Neural progenitor cell (in vitro differentiated cells): Measurements from ENCODE around the gene TMEM37. TPM values are rescaled to one million over a fixed set of nuclear protein-coding genes. Genes with fewer than 3 reads are reported as not detected.

ENCODE experiments used
- DNase-seq: peaks from one replicate; pipeline ENCODE4 v3.0.0-alpha.2; 2016; ENCODE audit warnings: low spot score
- H2AFZ ChIP-seq: fragments of 200-600 bp; sonication (generic); replicated peaks from 2 replicates; pipeline ENCODE4 v1.6.1; 2016; ENCODE audit warnings: antibody characterized with exemption
- H3F3A ChIP-seq: fragments of 200-600 bp; sonication (generic); 2 replicates; pipeline ENCODE4 v1.6.1; 2016; ENCODE audit warnings: antibody characterized with exemption, low read depth
- H3K27ac ChIP-seq: fragments of 200-600 bp; sonication (generic); 2 replicates; pipeline ENCODE4 v1.5.1; 2016; ENCODE audit warnings: mild to moderate bottlenecking
- H3K27me3 ChIP-seq: fragments of 200-600 bp; sonication (generic); 2 replicates; pipeline ENCODE4 v1.6.1; 2016; ENCODE audit warnings: mild to moderate bottlenecking, moderate library complexity
- H3K36me3 ChIP-seq: fragments of 200-600 bp; sonication (generic); 2 replicates; pipeline ENCODE4 v1.5.1; 2016
- H3K4me1 ChIP-seq: fragments of 200-600 bp; sonication (generic); 2 replicates; pipeline ENCODE4 v1.6.1; 2016; ENCODE audit warnings: mixed run types
- H3K4me2 ChIP-seq: fragments of 200-600 bp; sonication (generic); 2 replicates; pipeline ENCODE4 v1.6.1; 2016
- H3K4me3 ChIP-seq: fragments of 200-600 bp; sonication (generic); 2 replicates; pipeline ENCODE4 v1.5.1; 2016
- H3K79me2 ChIP-seq: fragments of 200-600 bp; sonication (generic); 2 replicates; pipeline ENCODE4 v1.6.1; 2016; ENCODE audit warnings: low read depth
- H3K9ac ChIP-seq: fragments of 200-600 bp; sonication (generic); 2 replicates; pipeline ENCODE4 v1.6.1; 2016
- H3K9me3 ChIP-seq: fragments of 200-600 bp; sonication (generic); 2 replicates; pipeline ENCODE4 v1.5.1; 2016; ENCODE audit warnings: low read depth
- H4K20me1 ChIP-seq: fragments of 200-600 bp; sonication (generic); 2 replicates; pipeline ENCODE4 v1.6.1; 2016; ENCODE audit warnings: low read depth
- H3K27ac Mint-ChIP-seq: 3 replicates; pipeline ENCODE4 v1.8.0; 2021; ENCODE audit warnings: mixed read lengths
- H3K27me3 Mint-ChIP-seq: 2 replicates; pipeline ENCODE4 v1.8.0; 2022; ENCODE audit warnings: low read depth, mild to moderate bottlenecking, inconsistent platforms, moderate library complexity, mixed read lengths; ENCODE audit not compliant: insufficient read depth
- H3K36me3 Mint-ChIP-seq: 3 replicates; pipeline ENCODE4 v1.8.0; 2021; ENCODE audit warnings: mixed read lengths
- H3K4me1 Mint-ChIP-seq: 3 replicates; pipeline ENCODE4 v1.8.0; 2021; ENCODE audit warnings: mixed read lengths
- H3K4me3 Mint-ChIP-seq: 3 replicates; pipeline ENCODE4 v1.8.0; 2021; ENCODE audit warnings: mild to moderate bottlenecking, moderate library complexity, mixed read lengths
- H3K9me3 Mint-ChIP-seq: 3 replicates; pipeline ENCODE4 v1.8.0; 2020; ENCODE audit warnings: mixed read lengths
- EZH2 ChIP-seq: fragments of 200-600 bp; sonication (generic); IDR thresholded peaks from 2 replicates; pipeline ENCODE4 v1.6.1; 2017; ENCODE audit warnings: antibody characterized with exemption, mild to moderate bottlenecking, moderate library complexity
- EZH2phosphoT487 ChIP-seq: fragments of 200-600 bp; sonication (generic); IDR thresholded peaks from 2 replicates; pipeline ENCODE4 v1.6.1; 2017; ENCODE audit warnings: antibody characterized with exemption
- total RNA-seq: library from RNA; depleted of rRNA; stranded (reverse); fragments of >200 nt; gene quantifications from 2 replicates; pipeline ENCODE4 v1.2.3, GENCODE V29; 2015; ENCODE audit warnings: low replicate concordance
- TF ChIP-seq, protein P1 (sequence below): fragments of 200-600 bp; sonication (generic); IDR thresholded peaks from 2 replicates; pipeline ENCODE4 v1.5.1; 2017; ENCODE audit warnings: antibody characterized with exemption, mild to moderate bottlenecking

TMEM37 gene
- total RNA-seq, 1 donor from 2014 or later, result 1.0 TPM

DNA sequence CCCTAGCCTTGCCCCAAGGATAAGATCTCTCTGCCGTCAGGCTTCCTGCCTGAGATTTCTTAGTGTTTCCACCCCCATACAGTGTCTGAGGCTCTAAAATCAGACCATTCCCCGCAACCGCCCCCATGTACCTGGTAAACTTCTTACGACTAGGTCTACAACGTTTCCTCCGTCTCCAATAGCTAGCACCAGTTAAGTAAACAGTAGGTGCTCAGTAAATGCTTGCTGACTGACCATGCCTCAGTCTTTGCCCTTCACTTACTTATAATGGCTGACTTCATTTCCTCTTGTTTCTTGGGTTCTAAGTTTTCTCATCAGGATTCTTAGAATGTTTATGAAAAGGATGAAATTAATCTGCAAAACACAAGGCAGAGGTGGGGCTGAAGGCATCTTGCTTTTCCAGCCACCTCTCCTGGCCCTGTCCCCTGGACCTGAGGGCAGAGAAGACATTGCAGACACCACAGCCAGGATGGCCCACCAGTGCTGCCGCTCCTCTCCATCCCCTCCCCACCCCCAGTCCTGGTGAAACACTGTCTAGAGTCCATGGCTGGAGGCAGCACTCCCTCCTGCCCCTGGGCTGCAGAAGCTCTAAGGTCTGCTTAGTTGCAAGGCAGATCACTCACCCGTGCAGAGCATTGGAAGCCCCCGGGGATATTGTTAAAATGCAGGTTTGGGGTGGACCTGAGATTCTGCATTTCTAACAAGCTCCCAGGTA is 16.9 kb downstream of the TMEM37 start:
- Histone ChIP-seq H3K9me3 (no peaks in the 10 kb centered on the region), H3K36me3 (no peaks in the 10 kb centered on the region), H3K4me1 (peaks cover 17% of the 10 kb centered on the region), H3K4me2 (peak overlapping the region; percentile 28), H3K27ac (no peak overlapping the region), H2AFZ (no peak overlapping the region), H3F3A (peaks cover 8% of the 10 kb centered on the region), H4K20me1 (no peaks in the 10 kb centered on the region), H3K27me3 (no peaks in the 10 kb centered on the region), H3K4me3 (no peak overlapping the region), H3K9ac (no peak overlapping the region), H3K79me2 (no peaks in the 10 kb centered on the region)
- no peaks in the 10 kb centered on the region for H3K9me3 Mint-ChIP-seq
- no peak overlapping the region for H3K27ac Mint-ChIP-seq
- TF ChIP-seq, protein P1, sequence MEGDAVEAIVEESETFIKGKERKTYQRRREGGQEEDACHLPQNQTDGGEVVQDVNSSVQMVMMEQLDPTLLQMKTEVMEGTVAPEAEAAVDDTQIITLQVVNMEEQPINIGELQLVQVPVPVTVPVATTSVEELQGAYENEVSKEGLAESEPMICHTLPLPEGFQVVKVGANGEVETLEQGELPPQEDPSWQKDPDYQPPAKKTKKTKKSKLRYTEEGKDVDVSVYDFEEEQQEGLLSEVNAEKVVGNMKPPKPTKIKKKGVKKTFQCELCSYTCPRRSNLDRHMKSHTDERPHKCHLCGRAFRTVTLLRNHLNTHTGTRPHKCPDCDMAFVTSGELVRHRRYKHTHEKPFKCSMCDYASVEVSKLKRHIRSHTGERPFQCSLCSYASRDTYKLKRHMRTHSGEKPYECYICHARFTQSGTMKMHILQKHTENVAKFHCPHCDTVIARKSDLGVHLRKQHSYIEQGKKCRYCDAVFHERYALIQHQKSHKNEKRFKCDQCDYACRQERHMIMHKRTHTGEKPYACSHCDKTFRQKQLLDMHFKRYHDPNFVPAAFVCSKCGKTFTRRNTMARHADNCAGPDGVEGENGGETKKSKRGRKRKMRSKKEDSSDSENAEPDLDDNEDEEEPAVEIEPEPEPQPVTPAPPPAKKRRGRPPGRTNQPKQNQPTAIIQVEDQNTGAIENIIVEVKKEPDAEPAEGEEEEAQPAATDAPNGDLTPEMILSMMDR, result no peak
- TF ChIP-seq EZH2phosphoT487 (no peak), EZH2 (no peak)
- DNase-seq, result no peak
- peaks cover 6% of the 10 kb centered on the region for H3K27me3 Mint-ChIP-seq
- no peak overlapping the region for H3K4me3 Mint-ChIP-seq
- H3K36me3 Mint-ChIP-seq, result no peaks in the 10 kb centered on the region
- H3K4me1 Mint-ChIP-seq, result peaks cover 23% of the 10 kb centered on the region

- Histone ChIP-seq H3K79me2 (no peaks in the 10 kb centered on the region), H4K20me1 (no peaks in the 10 kb centered on the region), H3K4me3 (no peak overlapping the region), H3K27me3 (no peaks in the 10 kb centered on the region), H3K36me3 (no peaks in the 10 kb centered on the region), H3K4me2 (peak overlapping the region; percentile 28), H2AFZ (no peak overlapping the region), H3K9ac (no peak overlapping the region), H3K9me3 (no peaks in the 10 kb centered on the region), H3K27ac (no peak overlapping the region), H3K4me1 (peaks cover 17% of the 10 kb centered on the region), H3F3A (peaks cover 8% of the 10 kb centered on the region)
- H3K9me3 Mint-ChIP-seq, result no peaks in the 10 kb centered on the region
- peaks cover 23% of the 10 kb centered on the region for H3K4me1 Mint-ChIP-seq
- peak; percentile 78 for DNase-seq
- no peaks in the 10 kb centered on the region for H3K36me3 Mint-ChIP-seq
- H3K4me3 Mint-ChIP-seq, result no peak overlapping the region
- H3K27me3 Mint-ChIP-seq, result peaks cover 6% of the 10 kb centered on the region
- no peak overlapping the region for H3K27ac Mint-ChIP-seq
- no peak for TF ChIP-seq EZH2
Observed at GRCh38 chr2:119449521-119449920, 17.9 kb downstream of the TMEM37 start.

DNA sequence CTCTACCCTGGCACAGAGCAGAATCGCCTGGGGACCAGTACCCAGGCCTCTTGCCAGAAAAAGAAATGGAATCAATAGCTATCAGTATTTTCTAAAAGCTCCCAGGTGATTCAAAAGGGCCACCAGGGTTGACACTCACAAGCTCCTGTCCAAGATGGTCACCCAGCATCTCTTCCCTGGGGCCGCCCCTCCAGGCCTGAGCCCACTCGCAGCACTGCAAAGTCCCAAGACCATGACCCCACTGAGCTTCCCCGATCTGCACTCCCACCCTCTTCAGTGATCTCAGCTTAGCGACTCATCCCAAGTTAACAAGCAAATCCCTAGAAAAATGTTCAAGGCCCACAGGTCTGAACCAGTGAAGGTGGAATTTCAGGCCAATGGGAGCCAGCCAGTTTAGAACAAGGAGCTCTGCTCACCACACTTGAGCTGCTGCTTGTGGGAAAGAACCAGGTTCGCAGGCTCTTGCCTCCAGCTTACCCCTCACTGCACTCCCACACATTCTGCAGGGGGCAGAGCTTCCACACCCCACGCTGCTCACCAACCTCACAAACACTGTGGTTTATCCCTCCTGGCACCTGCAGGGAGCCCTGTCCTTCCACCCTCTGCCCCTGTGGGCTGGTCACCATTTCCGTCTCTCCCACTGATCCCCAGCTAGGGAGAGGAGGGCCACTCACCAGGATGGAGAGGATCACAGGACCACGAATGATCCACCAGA is 19.8 kb downstream of the TMEM37 start:
- Histone ChIP-seq H3K27me3 (no peaks in the 10 kb centered on the region), H3K4me1 (peaks cover 17% of the 10 kb centered on the region), H3K9me3 (no peaks in the 10 kb centered on the region), H3F3A (peaks cover 8% of the 10 kb centered on the region), H3K79me2 (no peaks in the 10 kb centered on the region), H4K20me1 (no peaks in the 10 kb centered on the region), H3K9ac (no peak overlapping the region), H3K36me3 (no peaks in the 10 kb centered on the region), H3K4me2 (no peak overlapping the region), H3K27ac (no peak overlapping the region), H2AFZ (no peak overlapping the region), H3K4me3 (no peak overlapping the region)
- TF ChIP-seq EZH2phosphoT487 (no peak), EZH2 (no peak)
- TF ChIP-seq, protein P1, result no peak
- Mint-ChIP-seq H3K4me3 (no peak overlapping the region), H3K27ac (no peak overlapping the region), H3K9me3 (peaks cover 5% of the 10 kb centered on the region), H3K4me1 (peaks cover 33% of the 10 kb centered on the region), H3K36me3 (no peaks in the 10 kb centered on the region), H3K27me3 (peaks cover 4% of the 10 kb centered on the region)
- DNase-seq, result no peak
